ENCODE results near the gene SH3RF3.
A peak's percentile ranks its signal among the peaks of the same experiment; 100 is the strongest.

Gene SH3RF3

GRCh38 chr2:109348671-109349502, 219.9 kb downstream of the SH3RF3 start:
- H3K4me2 ChIP-seq (ENCODE audit: low read length, poor library complexity, severe bottlenecking) = no peak overlapping the region
- peak overlapping the region; percentile 39 for H2BK120ac ChIP-seq (ENCODE audit: low read depth, low read length)
- peak overlapping the region in 1 of 2 experiments; percentile 6 for H3K4ac ChIP-seq (ENCODE audit: low read depth in 1 of 2, low read length in 2 of 2)
- H3K9ac ChIP-seq (ENCODE audit: low read length) = no peak overlapping the region
- H2AFZ ChIP-seq (ENCODE audit: low read depth, low read length) = no peak overlapping the region
- no peak for DNase-seq
- H3K18ac ChIP-seq (ENCODE audit: low read depth in 1 of 2, low read length in 2 of 2) = no peak overlapping the region
- H4K8ac ChIP-seq (ENCODE audit: low read length) = peak overlapping the region; percentile 35
- H3K27me3 ChIP-seq (ENCODE audit: control insufficient read depth in 1 of 2, insufficient read depth in 1 of 2, low read length in 2 of 2) = no peaks in the 10 kb centered on the region
- H2BK12ac ChIP-seq (ENCODE audit: low read length in 2 of 2) = no peak overlapping the region
- H3K27ac ChIP-seq (ENCODE audit: low read length, poor library complexity, severe bottlenecking) = no peak overlapping the region
- H3K9me3 ChIP-seq (ENCODE audit: control insufficient read depth, low read length) = no peaks in the 10 kb centered on the region
- 69% methylated on average over 13 of the region's 13 CpGs for WGBS
- no peak overlapping the region for H2BK5ac ChIP-seq (ENCODE audit: low read depth, low read length, poor library complexity, severe bottlenecking)
- H3K14ac ChIP-seq (ENCODE audit: low read length in 2 of 2) = no peak overlapping the region
- peak overlapping the region; percentile 44 for H2BK15ac ChIP-seq (ENCODE audit: low read depth, poor library complexity, severe bottlenecking)
- no peak overlapping the region for H3K4me3 ChIP-seq (ENCODE audit: insufficient read depth in 1 of 2, low read depth in 1 of 2, low read length in 2 of 2)
- H3K36me3 ChIP-seq (ENCODE audit: control insufficient read depth in 1 of 2, insufficient read depth in 2 of 2, low read depth in 1 of 2, low read length in 2 of 2) = peaks cover 0 to 22% of the 10 kb centered on the region in 2 experiments
- no peak overlapping the region for H4K91ac ChIP-seq (ENCODE audit: low read length)
- peak overlapping the region; percentile 49 for H2AK5ac ChIP-seq (ENCODE audit: low read length, severe bottlenecking)
- peaks cover 33% of the 10 kb centered on the region for H3K4me1 ChIP-seq (ENCODE audit: control insufficient read depth, insufficient read depth, low read depth, low read length)
- peaks cover 17% of the 10 kb centered on the region for H3K79me1 ChIP-seq (replicated peaks; ENCODE audit: low read length, poor library complexity, severe bottlenecking)
- no peak overlapping the region for H3K23ac ChIP-seq (ENCODE audit: low read length in 2 of 2)

GRCh38 chr2:109349503-109350465, 220.8 kb downstream of the SH3RF3 start:
- no peak overlapping the region for H3K4me3 ChIP-seq (ENCODE audit: insufficient read depth in 1 of 2, low read depth in 1 of 2, low read length in 2 of 2)
- peak overlapping the region; percentile 49 for H2AK5ac ChIP-seq (ENCODE audit: low read length, severe bottlenecking)
- H3K4me1 ChIP-seq (ENCODE audit: control insufficient read depth, insufficient read depth, low read depth, low read length) = peaks cover 33% of the 10 kb centered on the region
- peak overlapping the region; percentile 35 for H4K8ac ChIP-seq (ENCODE audit: low read length)
- H4K91ac ChIP-seq (ENCODE audit: low read length) = no peak overlapping the region
- H3K79me1 ChIP-seq (replicated peaks; ENCODE audit: low read length, poor library complexity, severe bottlenecking) = peaks cover 18% of the 10 kb centered on the region
- peak overlapping the region in 1 of 2 experiments; percentile 80 for H3K18ac ChIP-seq (ENCODE audit: low read depth in 1 of 2, low read length in 2 of 2)
- peak overlapping the region; percentile 44 for H2BK15ac ChIP-seq (ENCODE audit: low read depth, poor library complexity, severe bottlenecking)
- WGBS = 85% methylated on average over 18 of the region's 18 CpGs
- H2BK5ac ChIP-seq (ENCODE audit: low read depth, low read length, poor library complexity, severe bottlenecking) = no peak overlapping the region
- H2AFZ ChIP-seq (ENCODE audit: low read depth, low read length) = no peak overlapping the region
- no peak overlapping the region for H3K27ac ChIP-seq (ENCODE audit: low read length, poor library complexity, severe bottlenecking)
- H3K4me2 ChIP-seq (ENCODE audit: low read length, poor library complexity, severe bottlenecking) = no peak overlapping the region
- peak overlapping the region in 1 of 2 experiments; percentile 34 for H3K4ac ChIP-seq (ENCODE audit: low read depth in 1 of 2, low read length in 2 of 2)
- H3K14ac ChIP-seq (ENCODE audit: low read length in 2 of 2) = no peak overlapping the region
- no peak overlapping the region for H2BK12ac ChIP-seq (ENCODE audit: low read length in 2 of 2)
- H3K23ac ChIP-seq (ENCODE audit: low read length in 2 of 2) = no peak overlapping the region
- peaks cover 0 to 29% of the 10 kb centered on the region in 2 experiments for H3K36me3 ChIP-seq (ENCODE audit: control insufficient read depth in 1 of 2, insufficient read depth in 2 of 2, low read depth in 1 of 2, low read length in 2 of 2)
- no peaks in the 10 kb centered on the region for H3K27me3 ChIP-seq (ENCODE audit: control insufficient read depth in 1 of 2, insufficient read depth in 1 of 2, low read length in 2 of 2)
- H3K9ac ChIP-seq (ENCODE audit: low read length) = no peak overlapping the region
- no peak for DNase-seq
- H2BK120ac ChIP-seq (ENCODE audit: low read depth, low read length) = peak overlapping the region; percentile 39
- H3K9me3 ChIP-seq (ENCODE audit: control insufficient read depth, low read length) = peaks cover 7% of the 10 kb centered on the region

GRCh38 chr2:109350526-109350925, 221.5 kb downstream of the SH3RF3 start:
- H3K18ac ChIP-seq (ENCODE audit: low read depth in 1 of 2, low read length in 2 of 2) = peak overlapping the region in 1 of 2 experiments; percentile 55
- peaks cover 0 to 29% of the 10 kb centered on the region in 2 experiments for H3K36me3 ChIP-seq (ENCODE audit: control insufficient read depth in 1 of 2, insufficient read depth in 2 of 2, low read depth in 1 of 2, low read length in 2 of 2)
- peaks cover 7% of the 10 kb centered on the region for H3K9me3 ChIP-seq (ENCODE audit: control insufficient read depth, low read length)
- H2BK120ac ChIP-seq (ENCODE audit: low read depth, low read length) = no peak overlapping the region
- H2BK5ac ChIP-seq (ENCODE audit: low read depth, low read length, poor library complexity, severe bottlenecking) = no peak overlapping the region
- peaks cover 19% of the 10 kb centered on the region for H3K79me1 ChIP-seq (replicated peaks; ENCODE audit: low read length, poor library complexity, severe bottlenecking)
- H2BK12ac ChIP-seq (ENCODE audit: low read length in 2 of 2) = peak overlapping the region in 1 of 2 experiments; percentile 51
- no peak overlapping the region for H4K91ac ChIP-seq (ENCODE audit: low read length)
- H3K27ac ChIP-seq (ENCODE audit: low read length, poor library complexity, severe bottlenecking) = peak overlapping the region; percentile 38
- H3K27me3 ChIP-seq (ENCODE audit: control insufficient read depth in 1 of 2, insufficient read depth in 1 of 2, low read length in 2 of 2) = no peaks in the 10 kb centered on the region
- H3K9ac ChIP-seq (ENCODE audit: low read length) = peak overlapping the region; percentile 36
- DNase-seq = no peak
- no peak overlapping the region for H3K4me2 ChIP-seq (ENCODE audit: low read length, poor library complexity, severe bottlenecking)
- peaks cover 33% of the 10 kb centered on the region for H3K4me1 ChIP-seq (ENCODE audit: control insufficient read depth, insufficient read depth, low read depth, low read length)
- H4K8ac ChIP-seq (ENCODE audit: low read length) = no peak overlapping the region
- peak overlapping the region in 1 of 2 experiments; percentile 35 for H3K14ac ChIP-seq (ENCODE audit: low read length in 2 of 2)
- no peak overlapping the region for H3K4me3 ChIP-seq (ENCODE audit: insufficient read depth in 1 of 2, low read depth in 1 of 2, low read length in 2 of 2)
- H3K23ac ChIP-seq (ENCODE audit: low read length in 2 of 2) = no peak overlapping the region
- H2BK15ac ChIP-seq (ENCODE audit: low read depth, poor library complexity, severe bottlenecking) = no peak overlapping the region
- no peak overlapping the region for H3K4ac ChIP-seq (ENCODE audit: low read depth in 1 of 2, low read length in 2 of 2)
- no peak overlapping the region for H2AFZ ChIP-seq (ENCODE audit: low read depth, low read length)
- peak overlapping the region; percentile 29 for H2AK5ac ChIP-seq (ENCODE audit: low read length, severe bottlenecking)
- WGBS = 92% methylated on average over 8 of the region's 8 CpGs

Measured in mesenchymal stem cell (in vitro differentiated cells and primary cell).